MCF 10A (cell line): ENCODE measurements around the gene PTPN20. TPM values are rescaled to one million over a fixed set of nuclear protein-coding genes. Genes with fewer than 3 reads are reported as not detected.

ENCODE experiments used
- BruUV-seq: library from RNA; stranded (reverse); fragments of 400-500 nt; replicated peaks from 2 replicates; lab custom pipeline; 2021; lab: Mats Ljungman, UMichigan
- CTCF ChIA-PET: fragments of 300-600 bp; sonication (Branson Sonifier 250); formaldehyde crosslinking; extraction: SDS; loops from one replicate; lab custom pipeline; 2021; ENCODE audit warnings: antibody characterized with exemption, inconsistent platforms; lab: Yijun Ruan, JAX
- POLR2A ChIA-PET: fragments of 300-600, 350-650 bp; sonication (Branson Sonifier 250); formaldehyde crosslinking; extraction: SDS; loops from one replicate; lab custom pipeline; 2020; ENCODE audit warnings: antibody characterized with exemption, inconsistent platforms; lab: Yijun Ruan, JAX
- DNase-seq: peaks from one replicate; pipeline ENCODE4 v3.0.0-alpha.2; 2018; ENCODE audit not compliant: unreplicated experiment
- H3K27ac Mint-ChIP-seq: one replicate; pipeline ENCODE4 v1.8.0; 2022; ENCODE audit warnings: mild to moderate bottlenecking, low read depth, mixed read lengths; ENCODE audit not compliant: unreplicated experiment
- H3K27me3 Mint-ChIP-seq: one replicate; pipeline ENCODE4 v1.8.0; 2022; ENCODE audit warnings: mixed read lengths; ENCODE audit not compliant: insufficient read depth, unreplicated experiment
- H3K36me3 Mint-ChIP-seq: one replicate; pipeline ENCODE4 v1.8.0; 2022; ENCODE audit warnings: mild to moderate bottlenecking, moderate library complexity, mixed read lengths; ENCODE audit not compliant: insufficient read depth, unreplicated experiment
- H3K4me1 Mint-ChIP-seq: one replicate; pipeline ENCODE4 v1.8.0; 2022; ENCODE audit warnings: mixed read lengths; ENCODE audit not compliant: insufficient read depth, unreplicated experiment
- H3K4me3 Mint-ChIP-seq: one replicate; pipeline ENCODE4 v1.8.0; 2022; ENCODE audit warnings: mild to moderate bottlenecking, moderate library complexity, mixed read lengths; ENCODE audit not compliant: unreplicated experiment
- H3K9me3 Mint-ChIP-seq: one replicate; pipeline ENCODE4 v1.8.0; 2022; ENCODE audit warnings: mixed read lengths; ENCODE audit not compliant: unreplicated experiment
- CTCF ChIP-seq: fragments of 200-600 bp; IDR thresholded peaks from one replicate; pipeline ENCODE4 v1.8.0; 2022; ENCODE audit warnings: antibody characterized with exemption, mild to moderate bottlenecking; ENCODE audit not compliant: unreplicated experiment
- intact Hi-C: fragments of 100-400 bp; cut with micrococcal nuclease; formaldehyde crosslinking; loops from 2 replicates; pipeline ENCODE4 v1.14.1; 2022
- total RNA-seq: library from RNA; stranded (reverse); gene quantifications from 2 replicates; pipeline ENCODE4 v1.2.3, GENCODE V29; 2022

PTPN20 gene
- total RNA-seq, 1 experiment from 2014 or later: 0.26 TPM

GRCh38 chr10:47037654-47038425, 126.6 kb downstream of the PTPN20 start:
- Mint-ChIP-seq H3K4me1 (no peaks in the 10 kb centered on the region), H3K36me3 (no peaks in the 10 kb centered on the region), H3K27me3 (peaks cover 37% of the 10 kb centered on the region), H3K27ac (no peak overlapping the region), H3K9me3 (no peaks in the 10 kb centered on the region), H3K4me3 (no peak overlapping the region)
- no peak for DNase-seq
- ChIA-PET POLR2A (interaction anchor here (0.6 kb wide), 1 partner anchor 264 kb away, joined by 3 read pairs; no protein-coding TSS in a partner anchor), CTCF (interaction anchor here (0.5 to 3.7 kb wide), 5 partner anchors 10 to 384 kb away, joined by 3 to 15 read pairs (median 7); no protein-coding TSS in a partner anchor)
- no peak for TF ChIP-seq CTCF
- BruUV-seq: no TSS peak
- intact Hi-C loops: no loop called here

DNA sequence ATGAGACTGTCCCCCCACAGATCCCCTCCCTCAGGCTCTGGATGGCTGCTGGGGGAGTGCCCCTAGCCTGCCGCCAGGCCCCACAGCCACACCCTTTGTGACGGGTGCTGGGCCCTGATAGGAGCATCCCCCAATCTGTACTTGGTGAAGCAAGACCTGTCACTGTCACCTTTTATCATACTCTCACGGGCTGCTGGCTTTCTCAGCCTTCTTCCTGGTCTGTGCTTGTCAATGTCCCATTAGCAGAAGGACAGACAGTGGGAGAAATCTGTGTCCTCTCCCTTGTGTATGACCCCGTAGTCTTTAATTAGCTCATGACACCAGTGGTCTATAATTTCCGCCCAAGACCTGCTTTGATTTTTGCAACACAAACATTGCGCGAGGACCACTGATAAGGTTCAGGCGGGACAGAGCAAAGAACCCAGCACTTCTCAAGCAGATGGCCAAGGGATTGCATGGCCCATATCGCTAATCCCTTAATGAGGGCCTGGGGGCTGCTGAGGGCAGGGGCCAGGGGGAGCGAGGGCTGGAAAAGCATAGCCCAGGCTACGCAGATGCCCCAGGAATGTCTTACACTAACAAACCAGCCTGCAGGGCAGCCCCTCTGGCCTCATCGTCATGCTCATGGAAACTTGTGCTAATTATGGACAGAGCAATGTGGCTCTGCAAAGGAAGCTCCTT, 127.8 kb downstream of the PTPN20 start:
- no peak overlapping the region for H3K4me3 Mint-ChIP-seq
- H3K36me3 Mint-ChIP-seq: no peaks in the 10 kb centered on the region
- BruUV-seq: no TSS peak
- intact Hi-C loops: no loop called here
- H3K27ac Mint-ChIP-seq: no peak overlapping the region
- H3K4me1 Mint-ChIP-seq: no peaks in the 10 kb centered on the region
- peaks cover 28% of the 10 kb centered on the region for H3K27me3 Mint-ChIP-seq
- no peak for TF ChIP-seq CTCF
- POLR2A ChIA-PET: interaction anchor here (0.6 to 0.9 kb wide), 2 partner anchors 9 kb away, joined by 3 read pairs; no protein-coding TSS in a partner anchor
- no peak for DNase-seq
- CTCF ChIA-PET: interaction anchor here (0.6 to 2.3 kb wide), 3 partner anchors 9 to 14 kb away, joined by 3 to 8 read pairs (median 7); no protein-coding TSS in a partner anchor
- H3K9me3 Mint-ChIP-seq: no peaks in the 10 kb centered on the region

DNA sequence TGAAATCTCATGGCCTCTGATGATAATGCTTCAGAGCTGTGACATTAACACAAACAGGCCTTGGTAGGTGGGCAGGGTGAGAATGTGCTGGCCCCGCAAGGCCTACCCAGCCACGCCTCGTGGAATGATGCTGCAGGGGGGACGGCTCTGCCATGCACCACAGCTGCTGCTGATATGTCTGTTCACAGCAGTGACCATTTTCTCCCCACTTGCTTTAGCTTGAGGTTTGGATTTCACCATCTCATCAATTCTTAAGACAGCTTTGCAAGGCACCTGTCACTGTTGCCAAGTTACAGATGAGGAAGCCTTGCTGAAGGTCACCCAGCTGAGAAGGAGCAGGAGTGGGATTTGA, 128.3 kb downstream of the PTPN20 start:
- no peak overlapping the region for H3K4me3 Mint-ChIP-seq
- intact Hi-C loops: no loop called here
- CTCF ChIA-PET: interaction anchor here (0.6 to 2.3 kb wide), 3 partner anchors 8 to 15 kb away, joined by 3 to 8 read pairs (median 7); no protein-coding TSS in a partner anchor
- peaks cover 24% of the 10 kb centered on the region for H3K27me3 Mint-ChIP-seq
- TF ChIP-seq CTCF: no peak
- no peak for DNase-seq
- no peak overlapping the region for H3K27ac Mint-ChIP-seq
- no peaks in the 10 kb centered on the region for H3K9me3 Mint-ChIP-seq
- H3K36me3 Mint-ChIP-seq: no peaks in the 10 kb centered on the region
- no TSS peak for BruUV-seq
- POLR2A ChIA-PET: interaction anchor here (0.9 kb wide), 1 partner anchor 9 kb away, joined by 3 read pairs; no protein-coding TSS in a partner anchor
- no peaks in the 10 kb centered on the region for H3K4me1 Mint-ChIP-seq

DNA sequence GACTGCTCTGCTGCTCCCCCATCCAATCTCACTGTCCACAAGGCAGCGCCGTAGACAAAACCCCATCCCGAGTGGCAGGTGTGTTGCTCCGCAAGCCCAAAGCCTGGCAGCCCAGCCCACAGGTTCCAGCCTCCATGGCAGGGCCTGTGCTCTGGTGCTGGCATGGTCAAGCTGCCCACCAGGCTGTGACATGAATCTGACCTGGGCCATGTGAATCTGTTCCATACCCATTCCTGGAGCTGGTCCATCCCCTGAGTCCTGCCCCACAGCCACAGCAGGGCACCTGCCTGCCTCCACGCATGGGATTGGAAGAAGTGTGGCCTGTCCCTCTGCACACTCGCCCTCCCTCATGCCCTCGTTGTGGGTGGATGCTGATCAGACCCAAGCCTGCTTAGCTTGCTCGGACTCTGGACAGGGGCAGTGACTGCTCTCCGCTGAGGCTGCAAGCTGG, 128.8 kb downstream of the PTPN20 start:
- intact Hi-C loops: no loop called here
- CTCF ChIA-PET: interaction anchor here (1.9 to 2.3 kb wide), 2 partner anchors 8 to 15 kb away, joined by 7 to 8 read pairs; no protein-coding TSS in a partner anchor
- POLR2A ChIA-PET: interaction anchor here (0.9 kb wide), 1 partner anchor 10 kb away, joined by 3 read pairs; no protein-coding TSS in a partner anchor

More for the DNA sequence above, 128.8 kb downstream of the PTPN20 start:
- H3K4me1 Mint-ChIP-seq: no peaks in the 10 kb centered on the region
- BruUV-seq: no TSS peak
- no peak for TF ChIP-seq CTCF
- no peaks in the 10 kb centered on the region for H3K36me3 Mint-ChIP-seq
- peaks cover 24% of the 10 kb centered on the region for H3K27me3 Mint-ChIP-seq
- no peak for DNase-seq
- no peak overlapping the region for H3K27ac Mint-ChIP-seq
- no peaks in the 10 kb centered on the region for H3K9me3 Mint-ChIP-seq
- H3K4me3 Mint-ChIP-seq: no peak overlapping the region
